PC-3 (cell line): Measurements from ENCODE around the gene TIMM29.

Experiments
- CTCF ChIP-seq: fragments of 300-600 bp; sonication (generic); conservative IDR thresholded peaks from 2 replicates; pipeline ENCODE4 v1.5.1; 2017; ENCODE audit warnings: antibody characterized with exemption, low read depth, mild to moderate bottlenecking, low read length
- EZH2phosphoT487 ChIP-seq: fragments of 300-600 bp; sonication (generic); IDR thresholded peaks from 2 replicates; pipeline ENCODE4 v1.6.1; 2018; ENCODE audit warnings: mild to moderate bottlenecking, antibody characterized with exemption, low read length, borderline replicate concordance

GRCh38 chr19:10945264-10945663 lies 16.7 kb downstream of the TIMM29 start:
- no peak for TF ChIP-seq CTCF
- no peak for TF ChIP-seq EZH2phosphoT487
